Head of caudate nucleus (tissue), 42 donors: ENCODE results near the gene MEIS2.
A peak's percentile ranks its signal among the peaks of the same experiment; 100 is the strongest.

Source experiments
- DNase-seq, 42 donors: peaks; one replicate each; pipeline versions ENCODE4 v3.0.0 to v3.0.0-alpha.2; 2020 to 2021; ENCODE audit warnings: mixed read lengths in 7 of 42
- intact Hi-C: fragments of 100-400 bp; cut with DNase I; formaldehyde crosslinking; loops from one replicate; pipeline ENCODE4 v1.15.0; 2022

Gene MEIS2

GRCh38 chr15:37100109-37100965 lies at the start of gene MEIS2:
Gene MEIS2, minus strand, starts transcription at chr15:37100549. Its CDS starts 1,083 bp downstream, at chr15:37099466.
- DNase-seq: peak; percentile 83 to 96 (median 91)
- intact Hi-C loops: loop anchor here (5.0 kb wide), 1 partner anchor 83 kb away; no protein-coding TSS in a partner anchor

- intact Hi-C loops: no loop called here
Observed at GRCh38 chr15:37149146-37149545, 48.8 kb upstream of the MEIS2 start.

GRCh38 chr15:37148714-37149113 lies 48.4 kb upstream of the MEIS2 start:
- no peak for DNase-seq
- intact Hi-C loops: no loop called here

More at GRCh38 chr15:37149146-37149545, 48.8 kb upstream of the MEIS2 start:
- DNase-seq: no peak

- intact Hi-C loops: no loop called here
- no peak for DNase-seq
Observed at GRCh38 chr15:37143351-37143750, 43.0 kb upstream of the MEIS2 start.

GRCh38 chr15:37142371-37142770 lies 42.0 kb upstream of the MEIS2 start:
- intact Hi-C loops: no loop called here
- DNase-seq: peak in 27 of 42 donors; percentile 9 to 79 (median 47)

- intact Hi-C loops: no loop called here
- no peak for DNase-seq
Observed at GRCh38 chr15:37140531-37141058, 40.2 kb upstream of the MEIS2 start.

GRCh38 chr15:37138591-37139215 lies 38.4 kb upstream of the MEIS2 start:
- intact Hi-C loops: no loop called here
- DNase-seq: no peak

- intact Hi-C loops: no loop called here
- DNase-seq: no peak
Observed at GRCh38 chr15:37137221-37137620, 36.9 kb upstream of the MEIS2 start.

- intact Hi-C loops: no loop called here
- no peak for DNase-seq
Observed at GRCh38 chr15:37136666-37137065, 36.3 kb upstream of the MEIS2 start.

GRCh38 chr15:37135225-37135624 lies 34.9 kb upstream of the MEIS2 start:
- intact Hi-C loops: no loop called here
- no peak for DNase-seq

GRCh38 chr15:37134699-37135131 lies 34.4 kb upstream of the MEIS2 start:
- intact Hi-C loops: no loop called here
- DNase-seq: peak in 5 of 42 donors; percentile 20 to 53 (median 41)

GRCh38 chr15:37134244-37134643 lies 33.9 kb upstream of the MEIS2 start:
- intact Hi-C loops: no loop called here
- no peak for DNase-seq

- DNase-seq: no peak
- intact Hi-C loops: loop anchor here (1.0 kb wide), 1 partner anchor 250 kb away; no protein-coding TSS in a partner anchor
Observed at GRCh38 chr15:37133602-37134001, 33.3 kb upstream of the MEIS2 start.

- DNase-seq: no peak
- intact Hi-C loops: loop anchor here (1.0 kb wide), 1 partner anchor 250 kb away; no protein-coding TSS in a partner anchor
Observed at GRCh38 chr15:37132826-37133417, 32.6 kb upstream of the MEIS2 start.

- no peak for DNase-seq
- intact Hi-C loops: no loop called here
Observed at GRCh38 chr15:37131621-37132020, 31.3 kb upstream of the MEIS2 start.

- no peak for DNase-seq
- intact Hi-C loops: no loop called here
Observed at GRCh38 chr15:37130356-37130755, 30.0 kb upstream of the MEIS2 start.

GRCh38 chr15:37125143-37125542 lies 24.8 kb upstream of the MEIS2 start:
- DNase-seq: peak in 16 of 42 donors; percentile 23 to 65 (median 40)
- intact Hi-C loops: no loop called here

GRCh38 chr15:37124331-37124730 lies 24.0 kb upstream of the MEIS2 start:
- no peak for DNase-seq
- intact Hi-C loops: no loop called here

- intact Hi-C loops: no loop called here
- no peak for DNase-seq
Observed at GRCh38 chr15:37122703-37123102, 22.4 kb upstream of the MEIS2 start.

- intact Hi-C loops: no loop called here
- no peak for DNase-seq
Observed at GRCh38 chr15:37121492-37121891, 21.1 kb upstream of the MEIS2 start.
